ENCODE measurements around the gene UBR4. TPM values are rescaled to one million over a fixed set of nuclear protein-coding genes. Genes with fewer than 3 reads are reported as not detected.

UBR4 gene
- total RNA-seq, 4 donors from 2014 or later, result 132 to 268 (median 170) TPM

DNA sequence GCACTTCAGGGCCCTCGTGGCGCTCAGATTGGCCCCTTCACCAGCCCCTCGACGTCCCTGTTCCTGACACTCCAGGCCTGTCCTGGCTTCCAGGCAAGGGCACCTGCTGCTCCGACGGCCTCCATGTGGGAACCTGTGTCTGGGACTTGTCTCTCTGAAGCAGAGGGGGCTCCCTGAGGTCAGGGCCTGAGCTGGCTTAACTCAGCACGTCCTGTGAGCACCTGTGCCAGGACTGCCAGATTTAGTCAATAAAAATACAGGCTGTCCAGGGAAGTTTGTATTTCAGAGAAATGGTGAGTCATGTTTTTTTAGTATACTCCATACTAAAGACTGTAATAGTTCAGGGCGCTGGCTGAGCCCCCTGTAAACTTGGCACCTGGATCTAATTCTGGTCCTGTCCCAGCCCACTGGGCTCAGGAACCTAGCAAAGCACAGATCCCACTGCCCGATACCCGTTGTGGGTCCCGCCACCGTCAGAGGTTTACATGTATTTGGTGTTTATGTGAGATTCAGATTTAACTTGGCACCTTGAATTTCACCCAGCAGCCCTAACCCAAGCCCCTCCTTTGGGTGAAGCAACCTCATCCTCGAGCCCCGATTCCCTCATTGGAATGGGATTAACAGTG, 143.7 kb downstream of the UBR4 start:
- H3K9me3 ChIP-seq, result no peaks in the 10 kb centered on the region
- whole genome bisulfite sequencing, result 74% methylated on average over 12 of the region's 14 CpGs
- H3K4me3 ChIP-seq, result no peak overlapping the region
- intact Hi-C loops (cut with DNase I), result no loop called here
- DNase-seq (ENCODE audit: extremely low spot score), result no peak
- H3K36me3 ChIP-seq, result no peaks in the 10 kb centered on the region
- H3K27ac ChIP-seq (replicated peaks in 1 of 4), result no peak overlapping the region
- H3K27me3 ChIP-seq, result peaks cover 0 to 6% (median 0%) of the 10 kb centered on the region in 4 donors
- TF ChIP-seq EP300 (IDR thresholded peaks at IDR 0.05), result no peak
- no peak for TF ChIP-seq POLR2AphosphoS5 (IDR thresholded peaks at IDR 0.05)
- no peak for TF ChIP-seq POLR2A (IDR thresholded peaks at IDR 0.05; ENCODE audit: low read depth)
- TF ChIP-seq, protein P1, sequence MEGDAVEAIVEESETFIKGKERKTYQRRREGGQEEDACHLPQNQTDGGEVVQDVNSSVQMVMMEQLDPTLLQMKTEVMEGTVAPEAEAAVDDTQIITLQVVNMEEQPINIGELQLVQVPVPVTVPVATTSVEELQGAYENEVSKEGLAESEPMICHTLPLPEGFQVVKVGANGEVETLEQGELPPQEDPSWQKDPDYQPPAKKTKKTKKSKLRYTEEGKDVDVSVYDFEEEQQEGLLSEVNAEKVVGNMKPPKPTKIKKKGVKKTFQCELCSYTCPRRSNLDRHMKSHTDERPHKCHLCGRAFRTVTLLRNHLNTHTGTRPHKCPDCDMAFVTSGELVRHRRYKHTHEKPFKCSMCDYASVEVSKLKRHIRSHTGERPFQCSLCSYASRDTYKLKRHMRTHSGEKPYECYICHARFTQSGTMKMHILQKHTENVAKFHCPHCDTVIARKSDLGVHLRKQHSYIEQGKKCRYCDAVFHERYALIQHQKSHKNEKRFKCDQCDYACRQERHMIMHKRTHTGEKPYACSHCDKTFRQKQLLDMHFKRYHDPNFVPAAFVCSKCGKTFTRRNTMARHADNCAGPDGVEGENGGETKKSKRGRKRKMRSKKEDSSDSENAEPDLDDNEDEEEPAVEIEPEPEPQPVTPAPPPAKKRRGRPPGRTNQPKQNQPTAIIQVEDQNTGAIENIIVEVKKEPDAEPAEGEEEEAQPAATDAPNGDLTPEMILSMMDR (IDR thresholded peaks at IDR 0.05), result no peak
- H3K4me1 ChIP-seq, result peaks cover 8 to 19% (median 13%) of the 10 kb centered on the region in 4 donors

DNA sequence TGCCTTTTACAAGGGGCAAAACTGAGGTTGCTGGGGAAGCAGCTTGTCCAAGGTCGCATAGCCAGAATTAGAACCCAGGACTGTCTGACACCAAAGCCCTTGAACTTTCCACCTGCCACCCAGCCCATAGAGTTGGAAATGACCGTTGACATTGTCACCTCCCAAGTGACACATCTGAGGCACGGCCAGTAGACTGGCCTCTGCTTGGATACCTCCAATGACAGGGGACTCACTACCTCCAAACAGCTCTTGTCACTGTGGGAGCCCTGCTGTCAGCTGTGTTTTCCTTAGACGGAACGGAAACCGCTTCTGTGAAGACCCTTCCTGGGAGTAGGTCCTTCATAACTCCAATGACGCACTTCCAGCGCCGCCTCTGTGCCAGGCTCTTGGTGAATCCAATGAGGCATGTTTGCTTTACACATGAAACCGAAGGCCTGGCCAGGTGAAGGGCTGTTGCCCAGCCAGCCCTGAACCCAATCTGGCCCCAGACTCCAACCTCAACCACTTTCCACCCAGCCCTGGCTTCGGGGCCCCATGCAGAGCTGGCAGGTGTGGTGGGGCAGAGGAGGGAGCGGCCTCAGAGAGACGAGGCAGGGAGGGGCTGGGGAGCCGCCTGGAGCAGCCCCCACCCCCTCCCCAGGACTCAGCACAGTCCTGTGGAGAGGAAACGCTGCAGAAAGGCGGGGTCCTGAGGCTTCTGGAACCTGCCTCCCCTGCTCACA, 144.4 kb downstream of the UBR4 start:
- DNase-seq (ENCODE audit: extremely low spot score), result no peak
- Histone ChIP-seq H3K9me3 (no peaks in the 10 kb centered on the region), H3K27me3 (peaks cover 0 to 6% (median 0%) of the 10 kb centered on the region in 4 donors), H3K4me3 (no peak overlapping the region), H3K4me1 (peaks cover 8 to 19% (median 13%) of the 10 kb centered on the region in 4 donors), H3K27ac (replicated peaks in 1 of 4) (no peak overlapping the region), H3K36me3 (no peaks in the 10 kb centered on the region)
- no peak for TF ChIP-seq EP300 (IDR thresholded peaks at IDR 0.05)
- TF ChIP-seq POLR2AphosphoS5 (IDR thresholded peaks at IDR 0.05), result no peak
- no peak for TF ChIP-seq POLR2A (IDR thresholded peaks at IDR 0.05; ENCODE audit: low read depth)
- TF ChIP-seq, protein P1 (IDR thresholded peaks at IDR 0.05), result no peak
- 82% methylated on average over 11 of the region's 16 CpGs for WGBS
- intact Hi-C loops (cut with DNase I), result no loop called here

DNA sequence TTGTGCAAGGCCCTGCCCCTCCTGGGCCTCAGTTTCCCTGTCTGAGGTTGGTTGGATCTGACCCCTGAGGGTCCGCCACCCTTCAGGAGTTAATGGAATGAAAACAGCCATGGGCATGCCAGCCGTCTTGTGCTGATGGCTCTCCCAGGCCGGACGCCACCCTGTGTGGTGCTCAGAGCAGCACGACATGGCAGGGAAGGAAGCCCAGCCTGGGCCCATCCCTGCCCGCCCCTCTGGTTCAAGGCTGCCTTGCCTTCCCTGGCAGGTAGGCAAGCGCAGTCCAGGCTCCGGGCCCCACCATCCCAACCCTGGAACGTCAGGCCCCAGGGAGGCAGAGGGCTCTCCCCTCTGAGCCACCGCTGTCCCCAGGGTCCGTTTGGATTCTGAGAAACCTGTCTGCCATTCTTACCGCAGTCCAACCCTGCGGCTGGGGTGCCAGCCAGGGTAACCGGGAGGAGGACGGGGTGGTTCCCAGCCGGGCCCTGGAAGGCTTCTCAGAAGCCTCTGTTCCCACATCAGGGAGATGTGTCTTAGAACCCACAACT, 145.1 kb downstream of the UBR4 start:
- Histone ChIP-seq H3K27ac (replicated peaks in 1 of 4) (no peak overlapping the region), H3K27me3 (peaks cover 0 to 6% (median 0%) of the 10 kb centered on the region in 4 donors), H3K4me3 (no peak overlapping the region), H3K36me3 (no peaks in the 10 kb centered on the region), H3K9me3 (no peaks in the 10 kb centered on the region), H3K4me1 (peaks cover 8 to 19% (median 13%) of the 10 kb centered on the region in 4 donors)
- WGBS, result 82% methylated on average over 3 of the region's 16 CpGs
- DNase-seq (ENCODE audit: extremely low spot score), result no peak
- intact Hi-C loops (cut with DNase I), result no loop called here
- TF ChIP-seq POLR2A (IDR thresholded peaks at IDR 0.05; ENCODE audit: low read depth) (no peak), POLR2AphosphoS5 (IDR thresholded peaks at IDR 0.05) (no peak), EP300 (IDR thresholded peaks at IDR 0.05) (no peak)
- TF ChIP-seq, protein P1 (IDR thresholded peaks at IDR 0.05), result no peak

DNA sequence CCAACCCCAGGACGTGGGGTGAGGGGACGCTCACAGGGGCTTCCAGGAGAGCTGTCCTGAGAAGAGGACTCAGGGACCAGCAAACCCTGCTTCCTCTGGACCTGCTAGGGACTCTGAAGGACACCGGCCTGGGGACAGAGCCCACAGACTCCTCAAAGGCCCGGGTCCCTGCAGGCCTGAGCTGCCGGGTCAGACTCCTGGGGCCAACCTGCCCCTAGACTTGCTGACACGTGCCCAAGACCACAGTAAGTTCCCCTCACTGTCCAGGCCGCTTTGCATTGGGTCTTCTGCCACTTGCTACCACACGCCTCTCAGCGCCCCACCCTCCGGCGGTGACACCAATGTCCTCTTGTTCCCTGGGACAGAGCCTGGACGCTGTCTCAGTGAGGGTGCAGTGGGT, 146.9 kb downstream of the UBR4 start:
- WGBS, result 87% methylated on average over 9 of the region's 12 CpGs
- Histone ChIP-seq H3K36me3 (no peaks in the 10 kb centered on the region), H3K27ac (replicated peaks in 1 of 4) (no peak overlapping the region), H3K4me3 (no peak overlapping the region), H3K4me1 (peaks cover 4 to 19% (median 13%) of the 10 kb centered on the region in 4 donors), H3K9me3 (no peaks in the 10 kb centered on the region), H3K27me3 (peaks cover 0 to 24% (median 2%) of the 10 kb centered on the region in 4 donors)
- TF ChIP-seq POLR2AphosphoS5 (IDR thresholded peaks at IDR 0.05) (no peak), EP300 (IDR thresholded peaks at IDR 0.05) (no peak), POLR2A (IDR thresholded peaks at IDR 0.05; ENCODE audit: low read depth) (no peak)
- TF ChIP-seq, protein P1 (IDR thresholded peaks at IDR 0.05), result no peak
- intact Hi-C loops (cut with DNase I), result no loop called here
- no peak for DNase-seq (ENCODE audit: extremely low spot score)

Measured in esophagus muscularis mucosa (tissue), 4 donors.